Naive thymus-derived CD4-positive, alpha-beta T cell (primary cell): ENCODE data around the gene PRPF19. TPM values are rescaled to one million over a fixed set of nuclear protein-coding genes. Genes with fewer than 3 reads are reported as not detected.
A peak's percentile ranks its signal among the peaks of the same experiment; 100 is the strongest.

Source experiments
- ATAC-seq: fragments of 150-1000 bp; cut with Tn5 transposase; 2 replicates; pipeline ENCODE4 v1.10.0; 2021; ENCODE audit warnings: mild to moderate bottlenecking, moderate library complexity
- CTCF ChIA-PET: fragments of 350-600 bp; sonication (Branson Sonifier 250); formaldehyde crosslinking; loops from one replicate; lab custom pipeline; 2021; ENCODE audit warnings: antibody characterized with exemption; lab: Charles Lee
- POLR2A ChIA-PET: fragments of 350-600 bp; sonication (Branson Sonifier 250); formaldehyde crosslinking; loops from one replicate; lab custom pipeline; 2021; ENCODE audit warnings: antibody characterized with exemption, inconsistent platforms; lab: Charles Lee
- DNase-seq, 9 donors: peaks; one replicate each; pipeline versions ENCODE4 v3.0.0 to v3.0.0-alpha.2; 2020 to 2022; ENCODE audit warnings: mixed read lengths in 1 of 9
- H3K27ac ChIP-seq: one replicate; pipeline ENCODE4 v1.7.0; 2013; ENCODE audit warnings: mild to moderate bottlenecking, low read depth, low read length, moderate library complexity
- H3K27me3 ChIP-seq, 2 donors: one replicate each; pipeline ENCODE4 v1.7.0; 2013; ENCODE audit warnings: low read length in 2 of 2, mild to moderate bottlenecking in 2 of 2, moderate library complexity in 2 of 2; ENCODE audit not compliant: control insufficient read depth in 2 of 2, insufficient read depth in 2 of 2
- H3K36me3 ChIP-seq, 3 experiments: 1 replicate in 2 of 3; 2 replicates in 1 of 3; pipeline ENCODE4 v1.7.0; 2013; ENCODE audit warnings: low read length in 3 of 3, mild to moderate bottlenecking in 3 of 3, moderate library complexity in 1 of 3; ENCODE audit not compliant: insufficient read depth in 3 of 3, control insufficient read depth in 2 of 3
- H3K4me1 ChIP-seq, 2 donors: one replicate each; pipeline ENCODE4 v1.7.0; 2013; ENCODE audit warnings: low read length in 2 of 2, mild to moderate bottlenecking in 2 of 2, moderate library complexity in 1 of 2; ENCODE audit not compliant: control insufficient read depth in 2 of 2, insufficient read depth in 2 of 2
- H3K4me3 ChIP-seq: 2 replicates; pipeline ENCODE4 v1.7.0; 2013; ENCODE audit warnings: mild to moderate bottlenecking, low read length
- H3K9me3 ChIP-seq, 3 experiments: 1 replicate in 2 of 3; 2 replicates in 1 of 3; pipeline ENCODE4 v1.7.0; 2013; ENCODE audit warnings: low read length in 3 of 3; ENCODE audit not compliant: control insufficient read depth in 2 of 3
- H3K27ac Mint-ChIP-seq, 9 donors: one replicate each; pipeline ENCODE4 v1.8.0; 2020 to 2022; ENCODE audit warnings: mixed read lengths in 9 of 9, mild to moderate bottlenecking in 8 of 9, moderate library complexity in 5 of 9, inconsistent platforms in 2 of 9
- H3K27me3 Mint-ChIP-seq, 5 donors: one replicate each; pipeline ENCODE4 v1.8.0; 2021 to 2022; ENCODE audit warnings: mixed read lengths in 5 of 5, mild to moderate bottlenecking in 1 of 5
- H3K36me3 Mint-ChIP-seq, 5 donors: one replicate each; pipeline ENCODE4 v1.8.0; 2020 to 2022; ENCODE audit warnings: mixed read lengths in 5 of 5, mild to moderate bottlenecking in 3 of 5, inconsistent platforms in 1 of 5
- H3K4me1 Mint-ChIP-seq, 7 donors: one replicate each; pipeline ENCODE4 v1.8.0; 2020 to 2022; ENCODE audit warnings: mixed read lengths in 7 of 7, mild to moderate bottlenecking in 3 of 7, inconsistent platforms in 1 of 7
- H3K4me3 Mint-ChIP-seq, 10 donors: one replicate each; pipeline ENCODE4 v1.8.0; 2020 to 2022; ENCODE audit warnings: mild to moderate bottlenecking in 10 of 10, mixed read lengths in 10 of 10, moderate library complexity in 6 of 10, inconsistent platforms in 2 of 10
- H3K9me3 Mint-ChIP-seq, 11 donors: one replicate each; pipeline ENCODE4 v1.8.0; 2020 to 2022; ENCODE audit warnings: mixed read lengths in 11 of 11, mild to moderate bottlenecking in 4 of 11, inconsistent platforms in 1 of 11, moderate library complexity in 1 of 11
- intact Hi-C, 2 donors: fragments of 100-400 bp; cut with micrococcal nuclease; formaldehyde crosslinking; loops; one replicate each; pipeline ENCODE4 v1.15.1; 2023
- polyA plus RNA-seq, 2 donors: library from polyadenylated mRNA; unstranded; fragments of 300-500 nt; fragmentation: Illumina TruSeq; gene quantifications; one replicate each; pipeline ENCODE4 v1.2.3, GENCODE V29; 2021
- total RNA-seq, 6 experiments: library from RNA in 5 of 6; stranded (reverse) in 5 of 6; gene quantifications; 1 replicate in 5 of 6; 2 replicates in 1 of 6; pipeline ENCODE4 v1.2.3 and lab custom pipeline; 2021 to 2026

Gene PRPF19
- total and polyA plus RNA-seq, 7 experiments from 2014 or later: 17.9 to 139 (median 76.6) TPM

DNA sequence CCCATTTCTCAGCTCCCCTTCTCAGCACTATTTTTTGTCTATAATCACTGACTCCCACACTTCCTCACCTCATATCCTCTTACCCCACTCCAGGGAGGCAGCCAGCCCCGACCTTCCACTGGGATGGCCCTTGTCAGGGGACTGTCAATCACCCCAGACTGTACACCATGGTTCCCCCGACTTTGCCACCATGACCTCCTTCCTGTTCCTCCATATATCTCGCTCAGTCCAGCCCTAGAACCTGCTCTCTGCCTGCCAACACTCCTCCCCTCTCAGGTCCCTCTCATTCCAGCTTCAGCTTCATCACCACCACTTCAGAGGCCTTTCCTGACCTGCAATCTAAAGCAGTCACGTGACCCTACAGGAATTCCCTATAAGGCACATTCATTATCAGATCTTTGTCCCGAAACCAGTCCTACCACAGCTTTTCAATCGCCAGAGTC lies 16.5 kb downstream of the PRPF19 start:
- peaks cover 4 to 56% (median 8%) of the 10 kb centered on the region in 3 experiments for H3K36me3 ChIP-seq
- Mint-ChIP-seq H3K27ac (peak overlapping the region in 4 of 9 donors; percentile 0 to 73 (median 33)), H3K4me3 (no peak overlapping the region), H3K4me1 (peaks cover 0 to 8% (median 4%) of the 10 kb centered on the region in 7 donors), H3K36me3 (peaks cover 6 to 45% (median 22%) of the 10 kb centered on the region in 5 donors), H3K9me3 (no peaks in the 10 kb centered on the region), H3K27me3 (no peaks in the 10 kb centered on the region)
- ChIA-PET POLR2A (interaction anchor here (1.7 kb wide), 1 partner anchor 14 kb away, joined by 8 read pairs; no protein-coding TSS in a partner anchor), CTCF (interaction anchor here (0.6 to 2.0 kb wide), 2 partner anchors 10 to 43 kb away, joined by 3 to 13 read pairs; no protein-coding TSS in a partner anchor)
- no peak overlapping the region for H3K4me3 ChIP-seq
- intact Hi-C loops: no loop called here
- no peak for DNase-seq
- H3K4me1 ChIP-seq: no peaks in the 10 kb centered on the region
- no peaks in the 10 kb centered on the region for H3K9me3 ChIP-seq
- no peak overlapping the region for H3K27ac ChIP-seq
- no peak for ATAC-seq
- no peaks in the 10 kb centered on the region for H3K27me3 ChIP-seq

- intact Hi-C loops: loop anchor here (1.0 kb wide), 2 partner anchors 56 to 112 kb away; no protein-coding TSS in a partner anchor
- DNase-seq (peak in 2 of 9 donors; percentile 14 to 24), ATAC-seq (peak; percentile 87)
- Mint-ChIP-seq H3K27me3 (no peaks in the 10 kb centered on the region), H3K9me3 (no peaks in the 10 kb centered on the region), H3K27ac (no peak overlapping the region), H3K4me1 (peaks cover 0 to 9% (median 7%) of the 10 kb centered on the region in 7 donors), H3K36me3 (peaks cover 10 to 46% (median 22%) of the 10 kb centered on the region in 5 donors), H3K4me3 (no peak overlapping the region)
- Histone ChIP-seq H3K27me3 (no peaks in the 10 kb centered on the region), H3K9me3 (no peaks in the 10 kb centered on the region), H3K4me1 (no peaks in the 10 kb centered on the region), H3K4me3 (no peak overlapping the region), H3K27ac (no peak overlapping the region), H3K36me3 (peaks cover 4 to 38% (median 6%) of the 10 kb centered on the region in 3 experiments)
- ChIA-PET POLR2A (no interaction called here), CTCF (interaction anchor here (0.7 to 2.4 kb wide), 4 partner anchors 12 to 56 kb away, joined by 3 to 29 read pairs (median 5); no protein-coding TSS in a partner anchor)
Observed at GRCh38 chr11:60887556-60887955, 18.8 kb downstream of the PRPF19 start.

DNA sequence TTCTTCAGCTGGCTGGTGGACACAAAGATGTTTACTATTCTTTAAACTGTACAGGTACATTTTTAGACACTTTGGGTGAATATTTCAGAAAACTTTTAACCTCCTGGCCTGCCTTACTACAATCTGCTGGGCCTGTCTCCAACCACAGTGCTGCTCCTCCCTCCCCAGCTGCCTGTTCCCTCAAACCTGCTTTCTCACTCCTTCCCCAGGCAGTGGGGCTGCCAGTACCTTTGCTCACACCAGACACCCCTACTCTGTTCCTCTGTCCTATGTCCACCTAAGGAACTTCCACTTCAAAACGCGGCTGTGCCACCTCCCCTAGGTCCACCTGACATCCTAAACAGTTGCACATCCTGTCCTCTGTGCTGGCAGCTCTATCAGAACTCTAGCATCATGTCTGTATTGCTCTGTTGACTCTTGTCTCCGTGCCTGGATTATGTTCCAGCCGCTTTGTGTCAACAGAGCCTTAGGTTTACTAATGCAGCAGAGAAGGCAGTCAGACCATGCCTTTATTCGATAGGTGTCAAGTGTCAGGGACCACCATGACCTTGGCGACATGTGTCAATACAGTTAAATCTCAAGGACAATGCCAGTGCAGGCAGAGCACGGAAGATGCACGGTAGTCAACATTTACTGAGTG lies 25.6 kb downstream of the PRPF19 start:
- ChIA-PET CTCF (no interaction called here), POLR2A (no interaction called here)
- Mint-ChIP-seq H3K27ac (peak overlapping the region in 5 of 9 donors; percentile 6 to 62 (median 56)), H3K27me3 (no peaks in the 10 kb centered on the region), H3K4me3 (no peak overlapping the region), H3K36me3 (peaks cover 8 to 52% (median 18%) of the 10 kb centered on the region in 5 donors), H3K9me3 (no peaks in the 10 kb centered on the region), H3K4me1 (peaks cover 0 to 9% (median 5%) of the 10 kb centered on the region in 7 donors)
- no peak overlapping the region for H3K4me3 ChIP-seq
- no peak for ATAC-seq
- intact Hi-C loops: no loop called here
- no peaks in the 10 kb centered on the region for H3K9me3 ChIP-seq
- no peaks in the 10 kb centered on the region for H3K4me1 ChIP-seq
- no peaks in the 10 kb centered on the region for H3K27me3 ChIP-seq
- peaks cover 0 to 34% (median 11%) of the 10 kb centered on the region in 3 experiments for H3K36me3 ChIP-seq
- no peak overlapping the region for H3K27ac ChIP-seq
- DNase-seq: no peak

DNA sequence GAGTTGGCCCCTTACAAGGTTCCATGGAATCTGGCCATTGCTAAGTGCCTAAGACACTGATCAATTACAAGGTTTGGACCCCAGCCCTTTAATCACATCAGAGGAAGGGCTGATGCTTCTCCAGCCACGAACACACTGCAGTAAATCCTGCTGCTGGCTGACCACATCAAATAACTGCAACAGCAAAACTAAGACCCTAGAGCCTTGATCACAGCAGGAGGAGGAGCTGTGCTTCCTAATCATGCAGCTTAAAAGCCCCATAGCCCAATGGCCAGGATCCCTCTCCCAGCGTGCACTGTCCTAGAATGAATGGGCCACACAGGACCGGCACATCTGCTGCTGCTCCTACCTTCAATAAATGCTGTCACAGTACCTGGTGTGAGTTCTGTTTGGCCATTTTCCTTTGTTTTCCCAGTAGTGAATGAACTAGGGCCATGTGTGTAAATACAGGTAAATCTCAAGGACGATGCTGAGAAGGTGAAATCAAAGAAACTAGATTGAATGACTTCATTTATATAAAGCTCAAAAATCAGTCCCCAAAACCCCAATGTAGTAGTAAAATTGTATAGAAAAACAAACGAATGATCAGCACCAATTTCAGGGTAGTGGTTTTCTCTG lies 26.3 kb downstream of the PRPF19 start:
- no peak for ATAC-seq
- intact Hi-C loops: no loop called here
- Mint-ChIP-seq H3K27ac (peak overlapping the region in 2 of 9 donors; percentile 56 to 62), H3K4me1 (peaks cover 0 to 9% (median 5%) of the 10 kb centered on the region in 7 donors), H3K4me3 (no peak overlapping the region), H3K27me3 (no peaks in the 10 kb centered on the region), H3K36me3 (peaks cover 8 to 49% (median 18%) of the 10 kb centered on the region in 5 donors), H3K9me3 (no peaks in the 10 kb centered on the region)
- CTCF ChIA-PET: no interaction called here
- Histone ChIP-seq H3K36me3 (peaks cover 0 to 40% (median 11%) of the 10 kb centered on the region in 3 experiments), H3K9me3 (no peaks in the 10 kb centered on the region), H3K27me3 (no peaks in the 10 kb centered on the region), H3K4me3 (no peak overlapping the region), H3K4me1 (no peaks in the 10 kb centered on the region), H3K27ac (no peak overlapping the region)
- DNase-seq: no peak
- POLR2A ChIA-PET: interaction anchor here (0.6 kb wide), 1 partner anchor 36 kb away, joined by 3 read pairs; no protein-coding TSS in a partner anchor

DNA sequence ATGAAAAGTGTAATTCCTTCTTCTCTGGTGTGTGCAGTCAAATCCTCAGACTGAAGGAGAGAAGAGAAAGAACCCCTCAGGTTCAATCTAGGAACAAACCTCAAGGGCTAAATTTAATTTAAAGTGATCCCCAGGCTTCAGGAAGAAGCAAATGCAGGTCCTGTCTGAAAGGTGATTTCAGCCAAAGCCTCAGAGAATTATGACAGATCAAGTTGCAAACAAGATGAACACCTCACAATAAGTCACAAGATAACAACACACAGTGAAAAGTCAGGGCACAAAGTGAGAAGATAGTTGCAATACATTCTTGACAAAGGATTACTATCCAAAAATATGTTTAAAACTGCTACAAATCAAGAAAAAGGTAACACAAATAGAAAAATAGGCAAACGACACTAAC lies 27.3 kb downstream of the PRPF19 start:
- ATAC-seq: no peak
- POLR2A ChIA-PET: no interaction called here
- Histone ChIP-seq H3K9me3 (no peaks in the 10 kb centered on the region), H3K4me1 (no peaks in the 10 kb centered on the region), H3K27ac (no peak overlapping the region), H3K36me3 (peaks cover 0 to 41% (median 11%) of the 10 kb centered on the region in 3 experiments), H3K27me3 (no peaks in the 10 kb centered on the region), H3K4me3 (no peak overlapping the region)
- Mint-ChIP-seq H3K4me1 (peaks cover 0 to 9% (median 5%) of the 10 kb centered on the region in 7 donors), H3K9me3 (no peaks in the 10 kb centered on the region), H3K36me3 (peaks cover 8 to 44% (median 17%) of the 10 kb centered on the region in 5 donors), H3K27ac (no peak overlapping the region), H3K27me3 (no peaks in the 10 kb centered on the region), H3K4me3 (no peak overlapping the region)
- CTCF ChIA-PET: no interaction called here
- DNase-seq: no peak
- intact Hi-C loops: no loop called here

DNA sequence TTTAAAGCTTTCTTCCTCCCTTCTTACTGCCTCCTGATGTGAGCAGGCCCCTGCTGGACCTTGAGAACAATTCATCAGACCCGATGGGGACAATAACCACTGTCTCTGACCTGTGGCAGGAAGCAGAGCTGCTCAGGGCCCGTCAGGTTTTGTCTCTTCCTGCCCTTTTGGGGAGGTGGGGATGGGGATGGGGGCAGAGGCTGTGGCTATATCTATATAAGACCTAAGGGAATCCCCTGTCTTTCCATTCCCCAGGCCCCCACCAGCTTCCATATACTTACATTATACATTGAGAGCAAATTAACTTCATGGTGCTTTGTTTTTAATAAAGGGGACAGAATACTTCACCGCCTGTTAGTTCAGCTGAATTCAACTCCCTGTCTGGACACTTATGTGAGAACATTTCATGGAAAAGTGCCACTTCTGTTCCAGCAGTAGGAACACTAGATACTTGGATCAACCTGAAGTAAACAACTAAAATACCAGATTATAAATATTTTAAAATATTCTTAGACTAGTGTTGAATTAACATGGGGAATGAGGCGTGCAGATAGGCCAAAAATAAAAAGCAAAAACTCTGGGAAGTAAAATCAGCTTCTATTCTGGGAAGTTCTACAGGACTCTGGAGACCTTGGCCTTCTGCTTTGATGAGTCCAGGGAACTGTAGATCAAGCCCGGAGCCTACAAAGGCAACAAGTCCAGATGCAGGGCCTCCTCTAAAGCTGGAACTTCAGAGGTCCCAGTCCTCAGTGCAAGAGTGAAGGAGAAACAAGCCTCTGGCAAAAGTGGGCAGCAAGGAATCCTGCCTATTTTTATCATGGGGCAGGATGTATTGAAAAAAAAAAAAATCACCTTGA lies 27.9 kb downstream of the PRPF19 start:
- Histone ChIP-seq H3K27ac (no peak overlapping the region), H3K27me3 (no peaks in the 10 kb centered on the region), H3K4me1 (peaks cover 0 to 1% of the 10 kb centered on the region in 2 donors), H3K36me3 (peaks cover 0 to 41% (median 11%) of the 10 kb centered on the region in 3 experiments), H3K9me3 (no peaks in the 10 kb centered on the region), H3K4me3 (no peak overlapping the region)
- Mint-ChIP-seq H3K27me3 (no peaks in the 10 kb centered on the region), H3K4me1 (peaks cover 0 to 9% (median under 1%) of the 10 kb centered on the region in 7 donors), H3K27ac (peak overlapping the region in 1 of 9 donors; percentile 14), H3K9me3 (no peaks in the 10 kb centered on the region), H3K4me3 (no peak overlapping the region), H3K36me3 (peaks cover 6 to 40% (median 11%) of the 10 kb centered on the region in 5 donors)
- intact Hi-C loops: no loop called here
- ChIA-PET CTCF (no interaction called here), POLR2A (no interaction called here)
- DNase-seq (no peak), ATAC-seq (no peak)
